HG03432 (cell line): Measurements from ENCODE around the gene LASP1NB.
"Not testable (repeated sequence)": the region's sequence is repeated elsewhere in the genome, so short reads cannot be mapped to it uniquely, and the experiment has no call there.

Experiments
- ATAC-seq: cut with Tn5 transposase; IDR thresholded peaks from one replicate; pipeline ENCODE4 v1.9.1; 2021; ENCODE audit warnings: mild to moderate bottlenecking, moderate library complexity; ENCODE audit not compliant: unreplicated experiment

LASP1NB gene

GRCh38 chr17:38959508-38959907 is 34.1 kb downstream of the LASP1NB start:
- ATAC-seq: no peak

- no peak for ATAC-seq
Measured at GRCh38 chr17:38960402-38960801, 35.0 kb downstream of the LASP1NB start.

GRCh38 chr17:38961413-38961812 is 36.0 kb downstream of the LASP1NB start:
- ATAC-seq: no peak

- no peak for ATAC-seq
Measured at GRCh38 chr17:38967290-38967738, 41.9 kb downstream of the LASP1NB start, which contains the start of gene FBXO47. Gene FBXO47, minus strand, starts transcription at chr17:38967403. Its CDS starts 4,378 bp downstream, at chr17:38963025.

- ATAC-seq: no peak
Measured at GRCh38 chr17:38969281-38969680, 43.9 kb downstream of the LASP1NB start.

- ATAC-seq: no peak
Measured at GRCh38 chr17:38970128-38970527, 44.7 kb downstream of the LASP1NB start.

- no peak for ATAC-seq
Measured at GRCh38 chr17:38970804-38971203, 45.4 kb downstream of the LASP1NB start.

- not testable (repeated sequence) for ATAC-seq
Measured at GRCh38 chr17:38976187-38976551, 50.8 kb downstream of the LASP1NB start.

- ATAC-seq: no peak
Measured at GRCh38 chr17:38978180-38978579, 52.8 kb downstream of the LASP1NB start.
